Chondrocyte (in vitro differentiated cells): ENCODE measurements around the gene AQP9. TPM values are rescaled to one million over a fixed set of nuclear protein-coding genes. Genes with fewer than 3 reads are reported as not detected.

Experiments used
- DNase-seq: peaks from one replicate; pipeline ENCODE4 v3.0.0; 2021; ENCODE audit warnings: mixed read lengths, low spot score
- H3K27ac Mint-ChIP-seq: one replicate; pipeline ENCODE4 v1.8.0; 2021; ENCODE audit warnings: mild to moderate bottlenecking, moderate library complexity, mixed read lengths; ENCODE audit not compliant: unreplicated experiment
- H3K27me3 Mint-ChIP-seq: 2 replicates; pipeline ENCODE4 v1.8.0; 2021; ENCODE audit warnings: low read depth, mixed read lengths
- H3K36me3 Mint-ChIP-seq: 2 replicates; pipeline ENCODE4 v1.8.0; 2021; ENCODE audit warnings: low read depth, mixed read lengths
- H3K4me1 Mint-ChIP-seq: 2 replicates; pipeline ENCODE4 v1.8.0; 2021; ENCODE audit warnings: low read depth, mild to moderate bottlenecking, mixed read lengths
- H3K4me3 Mint-ChIP-seq: one replicate; pipeline ENCODE4 v1.8.0; 2021; ENCODE audit warnings: mild to moderate bottlenecking, moderate library complexity, mixed read lengths; ENCODE audit not compliant: unreplicated experiment
- H3K9me3 Mint-ChIP-seq: 2 replicates; pipeline ENCODE4 v1.8.0; 2021; ENCODE audit warnings: low read depth, mixed read lengths
- CTCF ChIP-seq: fragments of 200-600 bp; sonication (generic); IDR thresholded peaks from 2 replicates; pipeline ENCODE4 v1.5.0; 2021; ENCODE audit warnings: antibody characterized with exemption, mild to moderate bottlenecking, moderate library complexity
- long read RNA-seq: library from polyadenylated mRNA; stranded (forward); transcript quantifications from one replicate; pipeline ENCODE4 v2.0.0, GENCODE V29; 2021
- total RNA-seq: library from RNA; stranded (reverse); gene quantifications from 3 replicates; pipeline ENCODE4 v1.2.1, GENCODE V29; 2021

The AQP9 gene
- not detected in 3 replicates for total RNA-seq
- long read RNA-seq = 0 reads

GRCh38 chr15:58138106-58138505, at the start of gene AQP9:
Gene AQP9, plus strand, starts transcription at chr15:58138381. Its CDS starts 185 bp downstream, at chr15:58138566.
- no peak for DNase-seq
- Mint-ChIP-seq H3K27ac (no peak within 1 kb of the TSS), H3K9me3 (no peaks in the 10 kb centered on the region), H3K27me3 (peaks cover 42% of the 10 kb centered on the region), H3K4me1 (no peaks in the 10 kb centered on the region), H3K4me3 (no peak within 1 kb of the TSS), H3K36me3 (no peaks in the 10 kb centered on the region)
- TF ChIP-seq CTCF = no peak

- H3K27me3 Mint-ChIP-seq = peaks cover 49% of the 10 kb centered on the region
- peaks cover 12% of the 10 kb centered on the region for H3K9me3 Mint-ChIP-seq
- TF ChIP-seq CTCF = no peak
- DNase-seq = no peak
- H3K27ac Mint-ChIP-seq = no peak overlapping the region
- H3K36me3 Mint-ChIP-seq = no peaks in the 10 kb centered on the region
- H3K4me1 Mint-ChIP-seq = no peaks in the 10 kb centered on the region
- H3K4me3 Mint-ChIP-seq = no peak overlapping the region
Measured at GRCh38 chr15:58095415-58095814, 42.8 kb upstream of the AQP9 start.

- no peaks in the 10 kb centered on the region for H3K4me1 Mint-ChIP-seq
- peaks cover 47% of the 10 kb centered on the region for H3K27me3 Mint-ChIP-seq
- no peaks in the 10 kb centered on the region for H3K36me3 Mint-ChIP-seq
- TF ChIP-seq CTCF = no peak
- H3K4me3 Mint-ChIP-seq = no peak overlapping the region
- H3K9me3 Mint-ChIP-seq = peaks cover 10% of the 10 kb centered on the region
- H3K27ac Mint-ChIP-seq = no peak overlapping the region
- no peak for DNase-seq
Measured at GRCh38 chr15:58096529-58097084, 41.6 kb upstream of the AQP9 start.

- Mint-ChIP-seq H3K9me3 (no peaks in the 10 kb centered on the region), H3K27ac (no peak overlapping the region), H3K4me3 (no peak overlapping the region), H3K27me3 (peaks cover 55% of the 10 kb centered on the region), H3K4me1 (no peaks in the 10 kb centered on the region), H3K36me3 (no peaks in the 10 kb centered on the region)
- no peak for TF ChIP-seq CTCF
- no peak for DNase-seq
Measured at GRCh38 chr15:58103482-58103881, 34.7 kb upstream of the AQP9 start.

GRCh38 chr15:58108117-58108516, 30.1 kb upstream of the AQP9 start:
- H3K4me3 Mint-ChIP-seq = no peak overlapping the region
- no peak for TF ChIP-seq CTCF
- no peaks in the 10 kb centered on the region for H3K4me1 Mint-ChIP-seq
- peaks cover 35% of the 10 kb centered on the region for H3K27me3 Mint-ChIP-seq
- H3K9me3 Mint-ChIP-seq = no peaks in the 10 kb centered on the region
- no peaks in the 10 kb centered on the region for H3K36me3 Mint-ChIP-seq
- no peak overlapping the region for H3K27ac Mint-ChIP-seq
- DNase-seq = no peak
